OCI-LY7 (cell line): Measurements from ENCODE around the gene TNN.

Experiments used
- EZH2phosphoT487 ChIP-seq: fragments of 200-600 bp; sonication (generic); IDR thresholded peaks from 2 replicates; pipeline ENCODE4 v1.6.1; 2018; ENCODE audit warnings: low read depth, borderline replicate concordance, mild to moderate bottlenecking, mixed run types, antibody characterized with exemption, low read length, moderate library complexity, mixed read lengths
- TF ChIP-seq, protein P1 (sequence below): fragments of 200-600 bp; sonication (generic); conservative IDR thresholded peaks from 2 replicates; pipeline ENCODE4 v1.5.1; 2014; ENCODE audit warnings: mild to moderate bottlenecking, antibody characterized with exemption, low read length, moderate library complexity, mixed read lengths

DNA sequence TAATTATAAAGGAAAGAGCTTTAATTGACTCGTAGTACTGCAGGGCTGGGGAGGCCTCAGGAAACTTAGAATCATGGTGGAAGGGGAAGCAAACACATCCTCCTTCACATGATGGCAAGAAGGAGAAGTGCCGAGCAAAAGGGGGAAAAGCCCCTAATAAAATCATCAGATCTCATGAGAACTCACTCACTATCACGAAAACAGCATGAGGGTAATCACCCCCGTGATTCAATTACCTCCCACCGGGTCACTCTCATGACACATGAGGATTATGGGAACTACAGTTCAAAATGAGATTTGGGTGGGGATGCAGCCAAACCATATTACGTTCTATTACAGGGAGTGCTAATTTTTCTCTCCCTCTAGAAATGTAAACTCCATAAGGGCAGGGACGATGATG lies 30.2 kb upstream of the TNN start:
- TF ChIP-seq, protein P1, sequence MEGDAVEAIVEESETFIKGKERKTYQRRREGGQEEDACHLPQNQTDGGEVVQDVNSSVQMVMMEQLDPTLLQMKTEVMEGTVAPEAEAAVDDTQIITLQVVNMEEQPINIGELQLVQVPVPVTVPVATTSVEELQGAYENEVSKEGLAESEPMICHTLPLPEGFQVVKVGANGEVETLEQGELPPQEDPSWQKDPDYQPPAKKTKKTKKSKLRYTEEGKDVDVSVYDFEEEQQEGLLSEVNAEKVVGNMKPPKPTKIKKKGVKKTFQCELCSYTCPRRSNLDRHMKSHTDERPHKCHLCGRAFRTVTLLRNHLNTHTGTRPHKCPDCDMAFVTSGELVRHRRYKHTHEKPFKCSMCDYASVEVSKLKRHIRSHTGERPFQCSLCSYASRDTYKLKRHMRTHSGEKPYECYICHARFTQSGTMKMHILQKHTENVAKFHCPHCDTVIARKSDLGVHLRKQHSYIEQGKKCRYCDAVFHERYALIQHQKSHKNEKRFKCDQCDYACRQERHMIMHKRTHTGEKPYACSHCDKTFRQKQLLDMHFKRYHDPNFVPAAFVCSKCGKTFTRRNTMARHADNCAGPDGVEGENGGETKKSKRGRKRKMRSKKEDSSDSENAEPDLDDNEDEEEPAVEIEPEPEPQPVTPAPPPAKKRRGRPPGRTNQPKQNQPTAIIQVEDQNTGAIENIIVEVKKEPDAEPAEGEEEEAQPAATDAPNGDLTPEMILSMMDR, result no peak
- TF ChIP-seq EZH2phosphoT487, result no peak
